WTC11 (cell line): ENCODE measurements around the gene CARHSP1. TPM values are rescaled to one million over a fixed set of nuclear protein-coding genes. Genes with fewer than 3 reads are reported as not detected.
"Not testable (repeated sequence)": the region's sequence is repeated elsewhere in the genome, so short reads cannot be mapped to it uniquely, and the experiment has no call there.

Source experiments
- ATAC-seq: fragments of 200-7000 bp; cut with Tn5 transposase; 2 replicates; pipeline ENCODE4 v1.10.0; 2021; ENCODE audit warnings: mild to moderate bottlenecking, moderate library complexity
- CTCF ChIA-PET: fragments of 300-600 bp; sonication (Branson Sonifier 250); formaldehyde crosslinking; loops from one replicate; lab custom pipeline; 2021; ENCODE audit warnings: antibody characterized with exemption; lab: Charles Lee
- POLR2A ChIA-PET: fragments of 350-600 bp; sonication (Branson Sonifier 250); formaldehyde crosslinking; loops from one replicate; lab custom pipeline; 2021; ENCODE audit warnings: antibody characterized with exemption; lab: Charles Lee
- DNase-seq: peaks from one replicate; pipeline ENCODE4 v3.0.0; 2021; ENCODE audit warnings: low spot score
- H3K27ac Mint-ChIP-seq: 2 replicates; pipeline ENCODE4 v1.8.0; 2021; ENCODE audit warnings: mixed read lengths
- H3K27me3 Mint-ChIP-seq: 2 replicates; pipeline ENCODE4 v1.8.0; 2021; ENCODE audit warnings: low read depth, mild to moderate bottlenecking, moderate library complexity, mixed read lengths
- H3K36me3 Mint-ChIP-seq: 2 replicates; pipeline ENCODE4 v1.8.0; 2021; ENCODE audit warnings: mixed read lengths
- H3K4me1 Mint-ChIP-seq: 2 replicates; pipeline ENCODE4 v1.8.0; 2022; ENCODE audit warnings: mixed read lengths
- H3K4me3 Mint-ChIP-seq: 2 replicates; pipeline ENCODE4 v1.8.0; 2021; ENCODE audit warnings: mild to moderate bottlenecking, moderate library complexity, mixed read lengths
- H3K9me3 Mint-ChIP-seq: 2 replicates; pipeline ENCODE4 v1.8.0; 2021; ENCODE audit warnings: mixed read lengths
- ATF1 ChIP-seq: sonication (generic); formaldehyde crosslinking; IDR thresholded peaks from 2 replicates; pipeline ENCODE4 v1.8.1; 2023; ENCODE audit warnings: mild to moderate bottlenecking, moderate library complexity, missing genetic modification reagents
- FOXJ3 ChIP-seq: sonication (generic); formaldehyde crosslinking; IDR thresholded peaks from 2 replicates; pipeline ENCODE4 v1.9.0; 2021; ENCODE audit warnings: missing genetic modification reagents, mild to moderate bottlenecking, borderline replicate concordance
- GRHL2 ChIP-seq: fragments of 250-450 bp; sonication (Bioruptor Pico); IDR thresholded peaks from 2 replicates; pipeline ENCODE4 v1.8.0; 2022; ENCODE audit warnings: mild to moderate bottlenecking, moderate library complexity; ENCODE audit not compliant: insufficient replicate concordance, severe bottlenecking
- NFE2L1 ChIP-seq: sonication (generic); formaldehyde crosslinking; IDR thresholded peaks from 2 replicates; pipeline ENCODE4 v1.8.1; 2023; ENCODE audit warnings: missing genetic modification reagents
- NR1H2 ChIP-seq: sonication (generic); formaldehyde crosslinking; IDR thresholded peaks from 2 replicates; pipeline ENCODE4 v1.9.0; 2021; ENCODE audit warnings: mild to moderate bottlenecking, moderate library complexity, missing genetic modification reagents
- NR2C2 ChIP-seq: sonication (generic); formaldehyde crosslinking; IDR thresholded peaks from 2 replicates; pipeline ENCODE4 v1.8.0; 2022; ENCODE audit warnings: mild to moderate bottlenecking, missing genetic modification reagents
- TP53 ChIP-seq: sonication (generic); formaldehyde crosslinking; IDR thresholded peaks from 2 replicates; pipeline ENCODE4 v1.8.1; 2023; ENCODE audit warnings: mild to moderate bottlenecking, missing genetic modification reagents
- ZBTB21 ChIP-seq: sonication (generic); formaldehyde crosslinking; IDR thresholded peaks from 2 replicates; pipeline ENCODE4 v1.8.1; 2023; ENCODE audit warnings: mild to moderate bottlenecking, missing genetic modification reagents, borderline replicate concordance
- ZNF219 ChIP-seq: sonication (generic); formaldehyde crosslinking; IDR thresholded peaks from 2 replicates; pipeline ENCODE4 v1.8.0; 2023; ENCODE audit warnings: missing genetic modification reagents, mild to moderate bottlenecking, borderline replicate concordance
- total RNA-seq: library from RNA; stranded (reverse); gene quantifications from 3 replicates; pipeline ENCODE4 v1.2.3, GENCODE V29; 2021
- TF ChIP-seq, protein P1 (sequence below): sonication (generic); formaldehyde crosslinking; IDR thresholded peaks from 2 replicates; pipeline ENCODE4 v1.8.1; 2023; ENCODE audit warnings: mild to moderate bottlenecking, missing genetic modification reagents, borderline replicate concordance
- TF ChIP-seq, protein P2 (sequence below): sonication (generic); formaldehyde crosslinking; IDR thresholded peaks from 2 replicates; pipeline ENCODE4 v1.8.1; 2023; ENCODE audit warnings: mild to moderate bottlenecking, moderate library complexity, missing genetic modification reagents
- TF ChIP-seq, protein P3 (sequence below): fragments of 200-600 bp; IDR thresholded peaks from 2 replicates; pipeline ENCODE4 v1.8.0; 2022; ENCODE audit warnings: antibody characterized with exemption
- TF ChIP-seq, protein P4 (sequence below): fragments of 250-450 bp; sonication (Bioruptor Pico); IDR thresholded peaks from 2 replicates; pipeline ENCODE4 v1.8.0; 2021; ENCODE audit warnings: mild to moderate bottlenecking
- TF ChIP-seq, protein P5 (sequence below): fragments of 250-450 bp; sonication (Bioruptor Pico); conservative IDR thresholded peaks from 2 replicates; pipeline ENCODE4 v1.9.0; 2021; ENCODE audit warnings: mild to moderate bottlenecking
- TF ChIP-seq, protein P6 (sequence below): sonication (generic); formaldehyde crosslinking; IDR thresholded peaks from 2 replicates; pipeline ENCODE4 v1.8.0; 2023; ENCODE audit warnings: mild to moderate bottlenecking, missing genetic modification reagents

The CARHSP1 gene
- total RNA-seq, 1 experiment from 2014 or later, result 261 TPM

DNA sequence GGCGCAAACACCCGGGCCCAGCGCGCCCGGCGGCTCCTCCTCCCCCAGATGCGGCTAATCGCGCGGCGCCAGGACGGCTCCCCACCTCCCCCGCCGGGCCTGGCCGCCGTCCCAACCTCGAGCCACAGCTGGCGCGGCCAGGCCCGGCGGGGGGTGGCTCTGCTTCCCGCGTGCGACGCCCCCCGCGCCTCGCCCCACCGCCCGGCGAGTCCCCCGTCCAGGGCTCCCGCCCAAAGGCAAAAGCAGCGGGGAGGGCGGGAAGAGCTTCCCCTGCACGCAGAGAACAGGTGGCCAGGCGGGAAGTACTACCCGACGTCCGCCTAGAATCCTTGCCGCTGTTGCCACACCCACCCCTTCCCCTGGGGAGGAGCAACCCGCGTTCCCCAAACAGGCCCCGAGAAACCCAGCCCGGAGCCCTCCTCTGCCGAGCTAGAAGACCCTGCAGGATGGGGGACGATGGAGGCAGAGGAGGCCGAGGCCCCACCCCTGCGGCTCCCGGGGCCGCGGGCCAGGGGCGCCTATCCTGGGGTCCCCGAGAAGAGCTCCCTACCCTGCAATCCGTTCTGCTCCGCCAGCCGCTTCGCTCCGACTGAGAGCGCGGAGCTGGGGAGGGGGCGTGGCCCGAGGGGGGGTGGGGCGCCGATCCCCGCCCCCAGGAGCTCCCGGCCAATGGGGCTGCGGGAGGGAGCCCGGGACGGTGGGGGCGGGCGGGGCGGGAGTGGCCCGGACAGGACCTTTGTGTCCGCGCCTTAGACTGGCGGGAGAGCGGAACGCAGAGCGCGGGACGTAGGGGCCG, at the start of gene CARHSP1 (continued):
- TF ChIP-seq, protein P1, sequence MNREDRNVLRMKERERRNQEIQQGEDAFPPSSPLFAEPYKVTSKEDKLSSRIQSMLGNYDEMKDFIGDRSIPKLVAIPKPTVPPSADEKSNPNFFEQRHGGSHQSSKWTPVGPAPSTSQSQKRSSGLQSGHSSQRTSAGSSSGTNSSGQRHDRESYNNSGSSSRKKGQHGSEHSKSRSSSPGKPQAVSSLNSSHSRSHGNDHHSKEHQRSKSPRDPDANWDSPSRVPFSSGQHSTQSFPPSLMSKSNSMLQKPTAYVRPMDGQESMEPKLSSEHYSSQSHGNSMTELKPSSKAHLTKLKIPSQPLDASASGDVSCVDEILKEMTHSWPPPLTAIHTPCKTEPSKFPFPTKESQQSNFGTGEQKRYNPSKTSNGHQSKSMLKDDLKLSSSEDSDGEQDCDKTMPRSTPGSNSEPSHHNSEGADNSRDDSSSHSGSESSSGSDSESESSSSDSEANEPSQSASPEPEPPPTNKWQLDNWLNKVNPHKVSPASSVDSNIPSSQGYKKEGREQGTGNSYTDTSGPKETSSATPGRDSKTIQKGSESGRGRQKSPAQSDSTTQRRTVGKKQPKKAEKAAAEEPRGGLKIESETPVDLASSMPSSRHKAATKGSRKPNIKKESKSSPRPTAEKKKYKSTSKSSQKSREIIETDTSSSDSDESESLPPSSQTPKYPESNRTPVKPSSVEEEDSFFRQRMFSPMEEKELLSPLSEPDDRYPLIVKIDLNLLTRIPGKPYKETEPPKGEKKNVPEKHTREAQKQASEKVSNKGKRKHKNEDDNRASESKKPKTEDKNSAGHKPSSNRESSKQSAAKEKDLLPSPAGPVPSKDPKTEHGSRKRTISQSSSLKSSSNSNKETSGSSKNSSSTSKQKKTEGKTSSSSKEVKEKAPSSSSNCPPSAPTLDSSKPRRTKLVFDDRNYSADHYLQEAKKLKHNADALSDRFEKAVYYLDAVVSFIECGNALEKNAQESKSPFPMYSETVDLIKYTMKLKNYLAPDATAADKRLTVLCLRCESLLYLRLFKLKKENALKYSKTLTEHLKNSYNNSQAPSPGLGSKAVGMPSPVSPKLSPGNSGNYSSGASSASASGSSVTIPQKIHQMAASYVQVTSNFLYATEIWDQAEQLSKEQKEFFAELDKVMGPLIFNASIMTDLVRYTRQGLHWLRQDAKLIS (CRISPR knock-in tag), result no peak
- TF ChIP-seq, protein P2, sequence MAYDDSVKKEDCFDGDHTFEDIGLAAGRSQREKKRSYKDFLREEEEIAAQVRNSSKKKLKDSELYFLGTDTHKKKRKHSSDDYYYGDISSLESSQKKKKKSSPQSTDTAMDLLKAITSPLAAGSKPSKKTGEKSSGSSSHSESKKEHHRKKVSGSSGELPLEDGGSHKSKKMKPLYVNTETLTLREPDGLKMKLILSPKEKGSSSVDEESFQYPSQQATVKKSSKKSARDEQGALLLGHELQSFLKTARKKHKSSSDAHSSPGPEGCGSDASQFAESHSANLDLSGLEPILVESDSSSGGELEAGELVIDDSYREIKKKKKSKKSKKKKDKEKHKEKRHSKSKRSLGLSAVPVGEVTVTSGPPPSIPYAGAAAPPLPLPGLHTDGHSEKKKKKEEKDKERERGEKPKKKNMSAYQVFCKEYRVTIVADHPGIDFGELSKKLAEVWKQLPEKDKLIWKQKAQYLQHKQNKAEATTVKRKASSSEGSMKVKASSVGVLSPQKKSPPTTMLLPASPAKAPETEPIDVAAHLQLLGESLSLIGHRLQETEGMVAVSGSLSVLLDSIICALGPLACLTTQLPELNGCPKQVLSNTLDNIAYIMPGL (CRISPR knock-in tag), result 0 out of 2 replicates have a peak, but pooled peaks have one; percentile 31
- TF ChIP-seq FOXJ3 (CRISPR knock-in tag) (no peak), ATF1 (no peak), ZNF219 (no peak), GRHL2 (CRISPR knock-in tag) (no peak), NR2C2 (CRISPR knock-in tag) (no peak), NR1H2 (no peak), NFE2L1 (CRISPR knock-in tag) (no peak), ZBTB21 (no peak), TP53 (CRISPR knock-in tag) (no peak)
- TF ChIP-seq, protein P3, sequence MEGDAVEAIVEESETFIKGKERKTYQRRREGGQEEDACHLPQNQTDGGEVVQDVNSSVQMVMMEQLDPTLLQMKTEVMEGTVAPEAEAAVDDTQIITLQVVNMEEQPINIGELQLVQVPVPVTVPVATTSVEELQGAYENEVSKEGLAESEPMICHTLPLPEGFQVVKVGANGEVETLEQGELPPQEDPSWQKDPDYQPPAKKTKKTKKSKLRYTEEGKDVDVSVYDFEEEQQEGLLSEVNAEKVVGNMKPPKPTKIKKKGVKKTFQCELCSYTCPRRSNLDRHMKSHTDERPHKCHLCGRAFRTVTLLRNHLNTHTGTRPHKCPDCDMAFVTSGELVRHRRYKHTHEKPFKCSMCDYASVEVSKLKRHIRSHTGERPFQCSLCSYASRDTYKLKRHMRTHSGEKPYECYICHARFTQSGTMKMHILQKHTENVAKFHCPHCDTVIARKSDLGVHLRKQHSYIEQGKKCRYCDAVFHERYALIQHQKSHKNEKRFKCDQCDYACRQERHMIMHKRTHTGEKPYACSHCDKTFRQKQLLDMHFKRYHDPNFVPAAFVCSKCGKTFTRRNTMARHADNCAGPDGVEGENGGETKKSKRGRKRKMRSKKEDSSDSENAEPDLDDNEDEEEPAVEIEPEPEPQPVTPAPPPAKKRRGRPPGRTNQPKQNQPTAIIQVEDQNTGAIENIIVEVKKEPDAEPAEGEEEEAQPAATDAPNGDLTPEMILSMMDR, result no peak
- TF ChIP-seq, protein P4, sequence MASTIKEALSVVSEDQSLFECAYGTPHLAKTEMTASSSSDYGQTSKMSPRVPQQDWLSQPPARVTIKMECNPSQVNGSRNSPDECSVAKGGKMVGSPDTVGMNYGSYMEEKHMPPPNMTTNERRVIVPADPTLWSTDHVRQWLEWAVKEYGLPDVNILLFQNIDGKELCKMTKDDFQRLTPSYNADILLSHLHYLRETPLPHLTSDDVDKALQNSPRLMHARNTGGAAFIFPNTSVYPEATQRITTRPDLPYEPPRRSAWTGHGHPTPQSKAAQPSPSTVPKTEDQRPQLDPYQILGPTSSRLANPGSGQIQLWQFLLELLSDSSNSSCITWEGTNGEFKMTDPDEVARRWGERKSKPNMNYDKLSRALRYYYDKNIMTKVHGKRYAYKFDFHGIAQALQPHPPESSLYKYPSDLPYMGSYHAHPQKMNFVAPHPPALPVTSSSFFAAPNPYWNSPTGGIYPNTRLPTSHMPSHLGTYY (CRISPR knock-in tag), result no peak
- TF ChIP-seq, protein P5, sequence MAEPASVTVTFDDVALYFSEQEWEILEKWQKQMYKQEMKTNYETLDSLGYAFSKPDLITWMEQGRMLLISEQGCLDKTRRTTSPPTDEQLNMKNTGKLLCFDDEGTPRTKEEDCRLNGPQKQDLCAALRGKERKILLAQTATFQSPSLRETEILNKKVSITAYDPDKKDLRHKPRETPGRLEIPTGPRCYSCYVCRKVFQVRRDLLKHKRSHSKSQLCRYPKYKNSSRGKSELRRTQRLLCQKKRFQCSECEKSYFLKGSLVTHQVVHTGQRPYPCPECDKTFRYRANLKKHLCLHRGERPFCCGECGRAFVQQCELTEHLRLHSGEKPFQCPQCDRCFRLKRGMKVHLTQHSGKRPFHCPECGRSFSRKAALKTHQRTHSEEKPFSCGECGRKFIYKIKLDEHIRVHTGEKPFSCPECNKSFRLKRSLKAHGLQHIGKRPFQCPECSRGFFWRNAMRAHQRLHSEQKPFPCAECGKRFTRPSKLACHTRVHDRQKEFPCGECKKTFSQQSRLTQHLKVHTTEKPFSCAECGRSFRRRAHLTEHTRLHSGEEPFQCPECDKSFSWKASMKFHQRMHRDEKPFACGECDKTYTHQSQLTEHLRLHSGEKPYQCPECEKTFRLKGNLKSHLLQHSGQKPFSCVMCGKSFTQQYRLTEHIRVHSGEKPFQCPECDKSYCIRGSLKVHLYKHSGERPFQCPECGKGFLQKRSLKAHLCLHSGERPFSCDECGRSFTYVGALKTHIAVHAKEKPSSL (CRISPR knock-in tag), result no peak
- TF ChIP-seq, protein P6, sequence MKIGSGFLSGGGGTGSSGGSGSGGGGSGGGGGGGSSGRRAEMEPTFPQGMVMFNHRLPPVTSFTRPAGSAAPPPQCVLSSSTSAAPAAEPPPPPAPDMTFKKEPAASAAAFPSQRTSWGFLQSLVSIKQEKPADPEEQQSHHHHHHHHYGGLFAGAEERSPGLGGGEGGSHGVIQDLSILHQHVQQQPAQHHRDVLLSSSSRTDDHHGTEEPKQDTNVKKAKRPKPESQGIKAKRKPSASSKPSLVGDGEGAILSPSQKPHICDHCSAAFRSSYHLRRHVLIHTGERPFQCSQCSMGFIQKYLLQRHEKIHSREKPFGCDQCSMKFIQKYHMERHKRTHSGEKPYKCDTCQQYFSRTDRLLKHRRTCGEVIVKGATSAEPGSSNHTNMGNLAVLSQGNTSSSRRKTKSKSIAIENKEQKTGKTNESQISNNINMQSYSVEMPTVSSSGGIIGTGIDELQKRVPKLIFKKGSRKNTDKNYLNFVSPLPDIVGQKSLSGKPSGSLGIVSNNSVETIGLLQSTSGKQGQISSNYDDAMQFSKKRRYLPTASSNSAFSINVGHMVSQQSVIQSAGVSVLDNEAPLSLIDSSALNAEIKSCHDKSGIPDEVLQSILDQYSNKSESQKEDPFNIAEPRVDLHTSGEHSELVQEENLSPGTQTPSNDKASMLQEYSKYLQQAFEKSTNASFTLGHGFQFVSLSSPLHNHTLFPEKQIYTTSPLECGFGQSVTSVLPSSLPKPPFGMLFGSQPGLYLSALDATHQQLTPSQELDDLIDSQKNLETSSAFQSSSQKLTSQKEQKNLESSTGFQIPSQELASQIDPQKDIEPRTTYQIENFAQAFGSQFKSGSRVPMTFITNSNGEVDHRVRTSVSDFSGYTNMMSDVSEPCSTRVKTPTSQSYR (CRISPR knock-in tag), result 0 out of 2 replicates have a peak, but pooled peaks have one; percentile 59

DNA sequence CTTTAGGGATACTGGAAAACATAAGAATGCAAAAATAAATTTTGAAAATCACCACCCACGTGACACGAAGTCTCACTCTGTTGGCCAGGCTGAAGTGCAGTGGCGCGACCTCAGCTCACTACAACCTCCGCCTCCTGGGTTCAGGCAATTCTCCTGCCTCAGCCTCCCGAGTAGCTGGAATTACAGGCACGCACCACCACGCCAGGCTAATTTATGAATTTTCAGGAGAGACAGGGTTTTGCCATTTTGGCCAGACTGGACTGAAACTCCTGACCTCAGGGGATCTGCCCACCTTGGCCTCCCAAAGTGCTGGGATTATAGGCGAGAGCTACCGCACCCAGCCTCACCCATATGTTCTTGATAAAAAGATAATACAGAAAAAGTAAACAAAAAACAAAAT, 48.5 kb upstream of the CARHSP1 start:
- H3K27ac Mint-ChIP-seq, CTCF ChIA-PET, ATAC-seq, H3K4me1 Mint-ChIP-seq, DNase-seq, POLR2A ChIA-PET, H3K9me3 Mint-ChIP-seq, H3K4me3 Mint-ChIP-seq, H3K27me3 Mint-ChIP-seq: not testable (repeated sequence)
- peaks cover 94% of the 10 kb centered on the region for H3K36me3 Mint-ChIP-seq
